ENCODE measurements around the gene WNT7A.

DNA sequence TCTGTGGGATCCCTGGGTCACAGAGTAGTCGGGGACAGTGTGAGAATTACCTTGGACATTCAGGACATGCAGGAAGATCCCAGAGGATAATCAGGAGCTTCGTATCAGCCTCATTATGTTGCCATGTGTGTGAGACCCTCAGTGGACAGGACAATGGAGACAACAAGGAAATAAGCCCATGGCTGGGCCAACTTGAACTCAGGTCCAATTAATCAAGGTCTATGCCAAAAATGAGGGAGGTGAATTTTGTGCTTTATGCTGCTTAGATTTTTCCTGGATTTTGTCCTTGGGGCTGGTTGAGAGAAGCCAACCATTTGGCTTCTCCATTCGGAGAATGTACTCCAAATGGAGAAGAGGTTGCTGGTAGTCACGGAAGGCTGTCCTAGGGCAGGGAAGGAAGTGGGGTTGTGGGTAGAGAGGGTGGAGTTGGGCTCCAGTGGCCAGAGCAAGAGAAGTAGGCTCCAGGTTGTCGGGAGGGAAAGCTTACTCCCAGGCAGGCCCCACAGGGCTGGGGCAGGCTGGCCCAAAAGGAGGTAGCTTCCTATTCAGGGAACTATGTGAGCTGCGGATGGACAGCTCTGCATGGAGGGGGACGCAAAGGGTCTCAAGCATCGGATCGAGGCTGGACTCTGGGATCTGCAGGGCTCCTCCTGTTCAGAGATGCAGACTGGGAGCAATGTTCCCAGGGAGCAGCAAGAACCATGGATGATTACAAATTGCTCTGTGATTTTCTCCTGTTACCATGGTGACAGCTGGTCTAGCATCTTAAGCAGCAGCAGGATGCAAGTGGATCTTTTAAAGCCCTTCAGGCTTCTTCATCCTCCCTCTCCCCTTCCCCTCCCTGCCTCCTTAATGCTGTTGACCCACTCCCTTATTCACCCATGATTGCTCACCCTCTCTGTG lies 91.1 kb downstream of the WNT7A start:
- TF ChIP-seq POLR2AphosphoS5 (IDR thresholded peaks at IDR 0.05; ENCODE audit: low read depth, low read length) (no peak), POLR2A (IDR thresholded peaks at IDR 0.05; ENCODE audit: low read depth, low read length) (no peak)

Data from GM12892 (cell line).